ENCODE data around the gene PANK4. TPM values are rescaled to one million over a fixed set of nuclear protein-coding genes. Genes with fewer than 3 reads are reported as not detected.

Gene PANK4
- total and polyA plus RNA-seq, 4 donors: 5.5 to 28.2 (median 20.9) TPM

DNA sequence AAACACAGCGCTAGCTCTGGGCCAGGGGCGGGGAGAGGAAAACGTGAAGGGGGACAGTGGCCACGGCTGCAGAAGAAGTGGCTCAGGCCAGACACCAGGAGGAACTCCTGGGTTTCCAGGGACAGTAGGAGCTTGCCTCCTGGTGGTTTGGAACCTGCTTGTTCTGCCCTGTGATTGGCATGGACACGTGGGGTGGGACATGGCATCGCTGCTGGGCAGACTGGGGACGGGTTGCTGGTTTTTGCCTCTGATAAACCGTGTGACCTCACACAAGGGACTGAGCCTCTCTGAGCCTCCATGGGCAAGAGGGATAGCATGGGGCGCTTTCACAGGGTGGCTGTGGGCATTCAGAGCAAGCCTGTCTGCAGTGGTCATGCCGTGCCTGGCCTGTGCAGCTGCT lies 57.9 kb downstream of the PANK4 start:
- Histone ChIP-seq H3K4me1 (ENCODE audit: control insufficient read depth in 1 of 2, insufficient read depth in 2 of 2, low read length in 2 of 2) (no peaks in the 10 kb centered on the region), H3K27me3 (ENCODE audit: control insufficient read depth in 1 of 2, insufficient read depth in 2 of 2, low read length in 1 of 2) (no peaks in the 10 kb centered on the region), H3K36me3 (ENCODE audit: control insufficient read depth in 1 of 2, insufficient read depth in 2 of 2, low read length in 1 of 2) (no peaks in the 10 kb centered on the region)

DNA sequence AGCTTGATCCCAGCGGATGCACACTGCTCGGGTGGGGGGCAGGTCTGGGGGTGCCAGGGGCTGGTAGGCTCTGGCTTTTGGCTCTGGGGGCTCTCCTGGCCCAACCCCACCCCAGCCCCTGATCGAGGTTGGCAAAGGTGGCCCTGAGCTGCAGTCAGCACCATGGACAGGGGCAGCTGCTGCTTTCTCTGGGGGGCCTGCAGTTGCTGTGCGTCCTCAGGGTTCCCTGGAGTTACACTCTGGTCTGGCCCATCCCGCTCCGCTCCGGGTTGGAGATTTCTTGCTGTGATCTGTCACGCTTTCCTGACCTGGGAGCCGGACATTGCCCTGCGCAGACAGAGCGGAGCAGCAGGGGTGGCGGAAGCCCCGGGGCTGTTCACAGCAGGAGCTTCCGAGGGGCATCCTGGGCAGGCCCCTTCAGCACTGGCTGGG lies 58.3 kb downstream of the PANK4 start:
- Histone ChIP-seq H3K36me3 (ENCODE audit: control insufficient read depth in 1 of 2, insufficient read depth in 2 of 2, low read length in 1 of 2) (no peaks in the 10 kb centered on the region), H3K27me3 (ENCODE audit: control insufficient read depth in 1 of 2, insufficient read depth in 2 of 2, low read length in 1 of 2) (no peaks in the 10 kb centered on the region), H3K27ac (ENCODE audit: low read depth in 1 of 2, low read length in 2 of 2) (no peak overlapping the region), H3K4me1 (ENCODE audit: control insufficient read depth in 1 of 2, insufficient read depth in 2 of 2, low read length in 2 of 2) (no peaks in the 10 kb centered on the region), H3K9me3 (ENCODE audit: control insufficient read depth, low read length) (no peaks in the 10 kb centered on the region), H3K4me3 (ENCODE audit: low read length in 2 of 2) (no peak overlapping the region)
- intact Hi-C loops (cut with DNase I): no loop called here
- DNase-seq: no peak
- ATAC-seq (ENCODE audit: low FRiP score): no peak
- WGBS, 2 donors: 16% methylated on average over 14 of the region's 14 CpGs

More for the DNA sequence above, 57.9 kb downstream of the PANK4 start:
- WGBS, 2 donors: 54 to 57% methylated on average over 10 of the region's 10 CpGs
- DNase-seq (no peak), ATAC-seq (ENCODE audit: low FRiP score) (no peak)
- Histone ChIP-seq H3K9me3 (ENCODE audit: control insufficient read depth, low read length) (no peaks in the 10 kb centered on the region), H3K4me3 (ENCODE audit: low read length in 2 of 2) (no peak overlapping the region), H3K27ac (ENCODE audit: low read depth in 1 of 2, low read length in 2 of 2) (no peak overlapping the region)
- intact Hi-C loops (cut with DNase I): no loop called here

DNA sequence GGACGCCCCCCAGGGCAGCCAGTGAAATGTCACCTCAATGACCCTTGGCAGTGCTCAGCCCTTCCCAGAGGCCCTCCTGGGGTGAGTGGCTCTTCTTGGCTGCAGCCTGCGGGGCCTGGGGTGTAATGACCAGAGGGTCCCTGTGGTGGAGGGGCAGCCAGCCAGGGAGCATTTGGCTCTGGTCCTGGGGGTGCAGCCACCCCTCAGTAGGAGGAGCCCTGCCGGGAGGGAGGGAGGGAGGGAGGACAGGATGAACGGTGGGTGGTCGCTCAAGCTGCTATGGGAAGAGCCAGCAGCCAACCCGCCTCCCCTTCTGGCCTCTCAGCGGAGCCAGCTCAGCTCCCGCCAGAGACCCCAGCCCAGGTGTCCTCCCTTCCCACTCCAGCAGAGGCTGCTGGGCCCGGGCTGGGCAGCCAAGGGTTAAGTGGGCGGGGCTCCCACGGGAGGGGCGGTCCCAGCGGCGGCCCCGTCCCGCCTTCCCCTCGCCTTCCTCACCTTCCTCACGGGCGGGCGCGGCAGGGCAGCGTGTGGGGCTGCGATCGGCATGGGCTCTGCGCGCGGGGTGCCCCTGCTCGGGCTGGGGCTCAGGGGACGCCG lies 59.3 kb downstream of the PANK4 start:
- Histone ChIP-seq H3K27me3 (ENCODE audit: control insufficient read depth in 1 of 2, insufficient read depth in 2 of 2, low read length in 1 of 2) (no peaks in the 10 kb centered on the region), H3K4me1 (ENCODE audit: control insufficient read depth in 1 of 2, insufficient read depth in 2 of 2, low read length in 2 of 2) (no peaks in the 10 kb centered on the region), H3K4me3 (ENCODE audit: low read length in 2 of 2) (no peak overlapping the region), H3K9me3 (ENCODE audit: control insufficient read depth, low read length) (no peaks in the 10 kb centered on the region), H3K27ac (ENCODE audit: low read depth in 1 of 2, low read length in 2 of 2) (no peak overlapping the region), H3K36me3 (ENCODE audit: control insufficient read depth in 1 of 2, insufficient read depth in 2 of 2, low read length in 1 of 2) (no peaks in the 10 kb centered on the region)
- no peak for DNase-seq
- no peak for ATAC-seq (ENCODE audit: low FRiP score)
- intact Hi-C loops (cut with DNase I): no loop called here
- WGBS, 2 donors: 2 to 3% methylated on average over 10 to 30 of the region's 30 CpGs

DNA sequence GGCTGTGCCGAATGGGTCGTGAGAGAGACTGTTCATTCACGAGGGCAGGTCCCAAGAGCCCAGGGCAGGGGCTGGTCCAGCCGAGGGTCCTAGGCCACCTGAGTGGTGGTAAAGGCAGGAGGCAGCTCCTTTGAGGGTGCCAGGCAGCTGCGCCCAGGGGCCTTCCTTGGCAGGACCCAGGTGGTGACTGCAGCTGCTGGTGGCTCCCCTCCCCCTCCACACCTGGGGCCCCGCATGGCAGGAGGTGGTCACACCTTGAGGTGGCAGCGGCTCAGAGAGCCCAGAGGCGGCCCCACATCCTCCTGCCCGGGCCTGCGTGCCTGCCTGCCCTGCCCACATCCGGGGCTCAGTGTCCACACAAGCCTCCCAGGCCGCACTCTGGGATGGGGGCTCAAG lies 60.1 kb downstream of the PANK4 start:
- H3K36me3 ChIP-seq (ENCODE audit: control insufficient read depth in 1 of 2, insufficient read depth in 2 of 2, low read length in 1 of 2): no peaks in the 10 kb centered on the region
- H3K27ac ChIP-seq (ENCODE audit: low read depth in 1 of 2, low read length in 2 of 2): no peak overlapping the region
- WGBS, 2 donors: 58 to 59% methylated on average over 8 to 12 of the region's 12 CpGs
- DNase-seq: no peak
- H3K27me3 ChIP-seq (ENCODE audit: control insufficient read depth in 1 of 2, insufficient read depth in 2 of 2, low read length in 1 of 2): no peaks in the 10 kb centered on the region
- no peaks in the 10 kb centered on the region for H3K4me1 ChIP-seq (ENCODE audit: control insufficient read depth in 1 of 2, insufficient read depth in 2 of 2, low read length in 2 of 2)
- ATAC-seq (ENCODE audit: low FRiP score): no peak
- no peaks in the 10 kb centered on the region for H3K9me3 ChIP-seq (ENCODE audit: control insufficient read depth, low read length)
- intact Hi-C loops (cut with DNase I): no loop called here
- no peak overlapping the region for H3K4me3 ChIP-seq (ENCODE audit: low read length in 2 of 2)

DNA sequence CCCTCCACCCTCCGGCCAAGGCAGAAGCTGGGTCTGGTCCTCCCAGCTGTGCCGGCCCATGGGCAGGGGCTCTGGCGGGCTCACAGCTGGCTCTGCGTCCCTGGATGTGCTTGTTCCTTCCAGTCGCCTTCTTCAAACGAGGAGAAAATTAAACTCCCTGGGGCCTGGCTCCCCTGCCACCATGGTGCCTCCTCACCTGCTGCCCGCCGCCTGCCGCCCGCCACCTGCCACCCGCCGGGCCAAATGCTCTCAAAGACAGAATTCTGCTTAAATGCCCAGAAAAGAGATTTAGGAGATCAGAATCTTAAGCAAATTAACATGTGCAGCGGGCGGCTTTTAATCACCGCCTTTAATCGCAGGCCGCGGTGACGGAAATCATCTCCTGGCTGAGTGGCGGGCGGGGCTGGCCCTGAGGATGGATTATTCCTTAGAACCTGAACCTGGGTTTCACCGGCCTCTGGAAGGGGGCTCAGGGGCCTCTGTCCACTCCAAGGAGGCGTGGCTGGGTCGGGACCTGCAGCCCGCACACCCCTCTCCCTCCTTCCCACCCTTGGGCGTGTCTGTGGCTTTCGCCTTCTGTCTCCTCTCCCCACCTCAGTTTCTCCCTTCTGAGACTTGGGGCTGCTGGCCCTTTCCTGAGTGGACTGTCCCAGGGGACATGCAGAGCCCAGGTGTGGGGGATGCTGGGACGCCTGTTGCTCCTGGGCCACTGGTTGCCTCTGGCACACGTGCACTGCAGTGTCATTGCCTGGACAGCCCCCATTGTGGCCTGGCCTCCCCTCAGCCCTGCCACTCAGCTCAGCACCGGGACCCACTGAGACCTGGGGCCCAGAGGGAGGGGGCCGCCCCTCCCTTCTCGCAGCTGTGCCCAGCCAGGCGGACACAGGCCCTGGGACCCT lies 60.8 kb downstream of the PANK4 start:
- Histone ChIP-seq H3K4me3 (ENCODE audit: low read length in 2 of 2) (no peak overlapping the region), H3K27ac (ENCODE audit: low read depth in 1 of 2, low read length in 2 of 2) (no peak overlapping the region), H3K4me1 (ENCODE audit: control insufficient read depth in 1 of 2, insufficient read depth in 2 of 2, low read length in 2 of 2) (no peaks in the 10 kb centered on the region), H3K36me3 (ENCODE audit: control insufficient read depth in 1 of 2, insufficient read depth in 2 of 2, low read length in 1 of 2) (no peaks in the 10 kb centered on the region), H3K9me3 (ENCODE audit: control insufficient read depth, low read length) (no peaks in the 10 kb centered on the region), H3K27me3 (ENCODE audit: control insufficient read depth in 1 of 2, insufficient read depth in 2 of 2, low read length in 1 of 2) (no peaks in the 10 kb centered on the region)
- DNase-seq (no peak), ATAC-seq (ENCODE audit: low FRiP score) (no peak)
- 74% methylated on average over 31 to 33 of the region's 33 CpGs for WGBS, 2 donors
- intact Hi-C loops (cut with DNase I): no loop called here

DNA sequence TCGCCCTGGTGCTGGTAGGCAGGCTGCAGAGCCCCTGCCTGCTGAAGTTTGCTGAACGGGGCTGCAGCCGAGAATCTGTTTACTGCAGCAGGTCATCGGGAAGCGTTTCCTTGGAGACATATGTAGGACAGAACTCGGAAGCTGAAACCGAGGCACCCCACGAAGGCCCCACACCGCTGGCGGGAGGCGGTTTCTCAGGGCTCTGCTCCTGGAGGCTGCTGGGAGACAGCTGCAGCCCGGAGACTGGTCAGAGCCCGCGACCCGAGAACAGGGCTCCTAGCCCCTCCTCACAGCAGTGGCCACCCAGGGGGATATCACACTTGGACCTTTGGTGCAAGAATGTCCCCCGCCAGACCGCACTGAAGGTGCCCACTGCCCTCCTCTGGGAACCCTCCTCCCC lies 63.0 kb downstream of the PANK4 start:
- Histone ChIP-seq H3K4me1 (ENCODE audit: control insufficient read depth in 1 of 2, insufficient read depth in 2 of 2, low read length in 2 of 2) (no peaks in the 10 kb centered on the region), H3K4me3 (ENCODE audit: low read length in 2 of 2) (no peak overlapping the region), H3K9me3 (ENCODE audit: control insufficient read depth, low read length) (no peaks in the 10 kb centered on the region), H3K36me3 (ENCODE audit: control insufficient read depth in 1 of 2, insufficient read depth in 2 of 2, low read length in 1 of 2) (no peaks in the 10 kb centered on the region), H3K27me3 (ENCODE audit: control insufficient read depth in 1 of 2, insufficient read depth in 2 of 2, low read length in 1 of 2) (no peaks in the 10 kb centered on the region), H3K27ac (ENCODE audit: low read depth in 1 of 2, low read length in 2 of 2) (no peak overlapping the region)
- no peak for DNase-seq
- intact Hi-C loops (cut with DNase I): no loop called here
- WGBS, 2 donors: 15 to 18% methylated on average over 17 of the region's 17 CpGs
- ATAC-seq (ENCODE audit: low FRiP score): no peak

DNA sequence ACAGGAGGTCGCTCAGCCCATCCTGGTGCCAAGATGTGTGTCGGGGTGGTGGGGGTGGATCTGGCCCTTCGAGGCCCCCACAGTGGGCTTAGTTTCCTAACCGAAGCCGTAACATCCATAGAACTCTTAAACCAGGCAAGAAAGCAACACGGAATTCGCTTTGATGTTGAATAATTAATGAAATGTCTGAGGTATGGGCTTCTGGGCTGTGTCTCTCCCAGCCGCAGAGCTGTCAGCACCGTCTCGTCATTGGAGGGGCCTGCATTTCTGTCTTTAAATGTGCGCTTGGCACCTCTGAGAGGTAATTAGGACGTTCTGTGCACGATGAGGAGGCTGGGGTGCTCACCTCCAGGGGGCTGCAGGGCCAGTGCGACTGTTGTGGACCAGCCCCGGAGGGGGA lies 63.6 kb downstream of the PANK4 start:
- 36 to 38% methylated on average over 15 of the region's 15 CpGs for WGBS, 2 donors
- Histone ChIP-seq H3K27me3 (ENCODE audit: control insufficient read depth in 1 of 2, insufficient read depth in 2 of 2, low read length in 1 of 2) (no peaks in the 10 kb centered on the region), H3K4me3 (ENCODE audit: low read length in 2 of 2) (no peak overlapping the region), H3K4me1 (ENCODE audit: control insufficient read depth in 1 of 2, insufficient read depth in 2 of 2, low read length in 2 of 2) (no peaks in the 10 kb centered on the region), H3K9me3 (ENCODE audit: control insufficient read depth, low read length) (no peaks in the 10 kb centered on the region), H3K27ac (ENCODE audit: low read depth in 1 of 2, low read length in 2 of 2) (no peak overlapping the region), H3K36me3 (ENCODE audit: control insufficient read depth in 1 of 2, insufficient read depth in 2 of 2, low read length in 1 of 2) (no peaks in the 10 kb centered on the region)
- intact Hi-C loops (cut with DNase I): no loop called here
- no peak for ATAC-seq (ENCODE audit: low FRiP score)
- DNase-seq: no peak

DNA sequence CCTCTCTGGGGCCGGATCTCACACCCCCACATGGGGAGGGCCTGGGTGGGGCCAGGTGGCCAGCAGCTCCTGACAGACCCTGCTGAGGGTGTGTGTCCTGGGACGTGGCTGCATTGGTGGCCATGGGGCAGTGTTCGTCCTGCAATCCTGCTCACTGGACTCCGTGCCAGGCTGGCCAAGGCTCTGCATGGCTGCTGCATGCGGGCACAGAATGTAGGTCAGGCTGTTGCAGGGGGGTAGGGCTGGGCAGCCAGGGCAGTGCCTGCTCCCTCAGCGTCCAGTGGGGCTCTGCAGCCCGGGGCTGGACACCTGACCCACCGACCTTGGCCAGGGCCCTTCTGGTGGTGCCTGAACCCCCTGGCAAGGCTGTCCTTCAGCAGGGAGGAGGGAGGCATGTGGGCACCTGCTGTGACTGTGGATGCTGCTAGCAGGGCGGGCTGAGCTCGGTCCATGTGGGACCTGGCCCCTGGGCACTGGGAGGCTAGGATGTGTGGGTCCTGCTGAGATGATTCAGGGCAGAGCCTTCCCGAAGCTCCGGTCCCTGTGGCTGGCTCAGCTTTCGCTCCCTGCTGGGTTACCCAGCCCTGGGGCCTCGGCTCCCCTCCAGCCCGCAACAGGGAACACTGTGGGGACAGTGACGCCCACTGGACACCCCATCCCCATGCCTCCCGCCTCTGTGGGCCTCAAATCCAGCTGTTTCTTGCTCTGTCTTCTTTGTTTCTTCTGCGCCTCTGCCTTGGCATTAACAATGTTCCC lies 65.2 kb downstream of the PANK4 start:
- Histone ChIP-seq H3K4me1 (ENCODE audit: control insufficient read depth in 1 of 2, insufficient read depth in 2 of 2, low read length in 2 of 2) (no peaks in the 10 kb centered on the region), H3K4me3 (ENCODE audit: low read length in 2 of 2) (no peak overlapping the region), H3K27me3 (ENCODE audit: control insufficient read depth in 1 of 2, insufficient read depth in 2 of 2, low read length in 1 of 2) (no peaks in the 10 kb centered on the region), H3K36me3 (ENCODE audit: control insufficient read depth in 1 of 2, insufficient read depth in 2 of 2, low read length in 1 of 2) (no peaks in the 10 kb centered on the region), H3K27ac (ENCODE audit: low read depth in 1 of 2, low read length in 2 of 2) (no peak overlapping the region), H3K9me3 (ENCODE audit: control insufficient read depth, low read length) (no peaks in the 10 kb centered on the region)
- intact Hi-C loops (cut with DNase I): no loop called here
- ATAC-seq (ENCODE audit: low FRiP score) (no peak), DNase-seq (no peak)
- whole genome bisulfite sequencing, 2 donors: 65 to 67% methylated on average over 18 of the region's 18 CpGs
